SK-N-SH treated with all-trans-retinoic acid at 6 μM for 48 hours (cell line): Measurements from ENCODE around the gene GFRA1.

Source experiments
- ARNTL ChIP-seq: fragments of 450-650 bp; formaldehyde crosslinking; IDR thresholded peaks from 2 replicates; pipeline ENCODE4 v1.5.0; 2020; ENCODE audit warnings: low read depth, mild to moderate bottlenecking, moderate library complexity, borderline replicate concordance
- CREB5 ChIP-seq: fragments of 250-450 bp; sonication (Bioruptor Pico); IDR thresholded peaks from 2 replicates; pipeline ENCODE4 v1.5.1; 2020; ENCODE audit warnings: low read depth, mild to moderate bottlenecking, moderate library complexity
- GLIS3 ChIP-seq: fragments of 250-450 bp; sonication (Bioruptor Pico); IDR thresholded peaks from 2 replicates; pipeline ENCODE4 v1.5.0; 2020; ENCODE audit warnings: mild to moderate bottlenecking, moderate library complexity
- ISL1 ChIP-seq: fragments of 250-450 bp; sonication (Bioruptor Pico); IDR thresholded peaks from 2 replicates; pipeline ENCODE4 v2.1.2; 2022; ENCODE audit warnings: mild to moderate bottlenecking, moderate library complexity
- OSR1 ChIP-seq: fragments of 250-450 bp; sonication (Bioruptor Pico); IDR thresholded peaks from 2 replicates; pipeline ENCODE4 v1.8.0; 2022; ENCODE audit warnings: moderate library complexity, mild to moderate bottlenecking, inconsistent platforms
- PATZ1 ChIP-seq: fragments of 250-450 bp; sonication (Bioruptor Pico); IDR thresholded peaks from 2 replicates; pipeline ENCODE4 v1.8.0; 2020; ENCODE audit warnings: mild to moderate bottlenecking, moderate library complexity, borderline replicate concordance
- PPARA ChIP-seq: fragments of 250-450 bp; sonication (Bioruptor Pico); IDR thresholded peaks from 2 replicates; pipeline ENCODE4 v1.5.0; 2020; ENCODE audit warnings: mild to moderate bottlenecking, borderline replicate concordance
- RARB ChIP-seq: fragments of 250-450 bp; sonication (Bioruptor Pico); IDR thresholded peaks from 2 replicates; pipeline ENCODE4 v1.8.0; 2021; ENCODE audit warnings: mild to moderate bottlenecking, moderate library complexity
- SNAI2 ChIP-seq: fragments of 250-450 bp; sonication (Bioruptor Pico); IDR thresholded peaks from 2 replicates; pipeline ENCODE4 v1.5.0; 2020; ENCODE audit warnings: mild to moderate bottlenecking, moderate library complexity
- TOX ChIP-seq: fragments of 250-450 bp; sonication (Bioruptor Pico); IDR thresholded peaks from 2 replicates; pipeline ENCODE4 v1.8.0; 2021; ENCODE audit warnings: mild to moderate bottlenecking, moderate library complexity, borderline replicate concordance
- TSHZ2 ChIP-seq: fragments of 250-450 bp; sonication (Bioruptor Pico); IDR thresholded peaks from 2 replicates; pipeline ENCODE4 v1.5.0; 2020; ENCODE audit warnings: mild to moderate bottlenecking, moderate library complexity
- ZFP3 ChIP-seq: fragments of 250-450 bp; sonication (Bioruptor Pico); IDR thresholded peaks from 2 replicates; pipeline ENCODE4 v1.5.0; 2020; ENCODE audit warnings: mild to moderate bottlenecking, moderate library complexity
- ZFP30 ChIP-seq: fragments of 450-650 bp; formaldehyde crosslinking; IDR thresholded peaks from 2 replicates; pipeline ENCODE4 v1.5.0; 2022; ENCODE audit warnings: mild to moderate bottlenecking, moderate library complexity

- TF ChIP-seq GLIS3 (CRISPR knock-in tag) (no peak), ISL1 (CRISPR knock-in tag) (no peak), RARB (CRISPR knock-in tag) (no peak), ZFP30 (CRISPR knock-in tag) (no peak), TSHZ2 (CRISPR knock-in tag) (no peak), SNAI2 (CRISPR knock-in tag) (no peak), CREB5 (CRISPR knock-in tag) (no peak), ZFP3 (CRISPR knock-in tag) (no peak), PATZ1 (CRISPR knock-in tag) (no peak), TOX (no peak), OSR1 (no peak), ARNTL (CRISPR knock-in tag) (no peak), PPARA (CRISPR knock-in tag) (no peak)
Measured at GRCh38 chr10:116097239-116097784, 175.7 kb downstream of the GFRA1 start.
